GM23338 (cell line): Measurements from ENCODE around the gene KLRK1. TPM values are rescaled to one million over a fixed set of nuclear protein-coding genes. Genes with fewer than 3 reads are reported as not detected.

ENCODE experiments used
- ATAC-seq: fragments of 200-7000 bp; cut with Tn5 transposase; 3 replicates; pipeline ENCODE4 v1.9.1; 2020
- DNase-seq: peaks from one replicate; pipeline ENCODE4 v3.0.0-alpha.2; 2015; ENCODE audit warnings: low spot score
- H2AFZ ChIP-seq: fragments of 200-600 bp; sonication (generic); 2 replicates; pipeline ENCODE4 v1.8.0; 2016; ENCODE audit warnings: antibody characterized with exemption, mild to moderate bottlenecking, moderate library complexity
- H3F3A ChIP-seq: fragments of 200-600 bp; sonication (generic); replicated peaks from 2 replicates; pipeline ENCODE4 v1.8.0; 2017; ENCODE audit warnings: antibody characterized with exemption, mixed run types, low read depth
- H3K27ac ChIP-seq: fragments of 200-600 bp; sonication (generic); 2 replicates; pipeline ENCODE4 v1.6.1; 2016; ENCODE audit warnings: low read depth
- H3K27me3 ChIP-seq: fragments of 200-600 bp; sonication (generic); 2 replicates; pipeline ENCODE4 v1.8.0; 2016; ENCODE audit warnings: mild to moderate bottlenecking, mixed run types, moderate library complexity; ENCODE audit not compliant: insufficient read depth
- H3K36me3 ChIP-seq: fragments of 200-600 bp; sonication (generic); 2 replicates; pipeline ENCODE4 v1.8.0; 2016; ENCODE audit warnings: mild to moderate bottlenecking; ENCODE audit not compliant: insufficient read depth
- H3K4me1 ChIP-seq: fragments of 200-600 bp; sonication (generic); 2 replicates; pipeline ENCODE4 v1.8.0; 2016; ENCODE audit warnings: mild to moderate bottlenecking, moderate library complexity; ENCODE audit not compliant: insufficient read depth
- H3K4me2 ChIP-seq: fragments of 200-600 bp; sonication (generic); 2 replicates; pipeline ENCODE4 v1.7.1; 2017; ENCODE audit warnings: mixed run types
- H3K4me3 ChIP-seq: fragments of 200-600 bp; sonication (generic); 2 replicates; pipeline ENCODE4 v1.6.1; 2016; ENCODE audit warnings: mixed run types
- H3K79me2 ChIP-seq: fragments of 200-600 bp; sonication (generic); replicated peaks from 2 replicates; pipeline ENCODE4 v1.8.0; 2017; ENCODE audit warnings: mild to moderate bottlenecking; ENCODE audit not compliant: insufficient read depth
- H3K9me2 ChIP-seq: fragments of 200-600 bp; sonication (generic); 2 replicates; pipeline ENCODE4 v1.8.0; 2017; ENCODE audit not compliant: insufficient read depth
- H4K20me1 ChIP-seq: fragments of 200-600 bp; sonication (generic); replicated peaks from 2 replicates; pipeline ENCODE4 v1.8.0; 2017; ENCODE audit warnings: mild to moderate bottlenecking; ENCODE audit not compliant: insufficient read depth
- H3K27ac Mint-ChIP-seq: 2 replicates; pipeline ENCODE4 v1.8.0; 2020; ENCODE audit warnings: inconsistent platforms, mild to moderate bottlenecking, moderate library complexity, mixed read lengths
- H3K27me3 Mint-ChIP-seq: 3 replicates; pipeline ENCODE4 v1.8.0; 2022; ENCODE audit warnings: low read depth, mild to moderate bottlenecking, moderate library complexity, mixed read lengths, inconsistent platforms; ENCODE audit not compliant: insufficient read depth, poor library complexity
- H3K36me3 Mint-ChIP-seq: 3 replicates; pipeline ENCODE4 v1.8.0; 2021; ENCODE audit warnings: low read depth, mild to moderate bottlenecking, inconsistent platforms, moderate library complexity, mixed read lengths
- H3K4me1 Mint-ChIP-seq: 3 replicates; pipeline ENCODE4 v1.8.0; 2020; ENCODE audit warnings: mild to moderate bottlenecking, inconsistent platforms, mixed read lengths
- H3K4me3 Mint-ChIP-seq: 3 replicates; pipeline ENCODE4 v1.8.0; 2021; ENCODE audit warnings: moderate library complexity, mild to moderate bottlenecking, inconsistent platforms, mixed read lengths
- H3K9me3 Mint-ChIP-seq: 3 replicates; pipeline ENCODE4 v1.8.0; 2020; ENCODE audit warnings: moderate library complexity, mild to moderate bottlenecking, inconsistent platforms, mixed read lengths
- CREB1 ChIP-seq: fragments of 250-450 bp; sonication (Bioruptor Pico); IDR thresholded peaks from 2 replicates; pipeline ENCODE4 v1.5.0; 2020; ENCODE audit warnings: low read depth, mild to moderate bottlenecking, moderate library complexity
- ETS1 ChIP-seq: IDR thresholded peaks from 2 replicates; pipeline ENCODE4 v1.6.1; 2016; ENCODE audit warnings: antibody characterized with exemption
- EZH2 ChIP-seq: fragments of 200-600 bp; sonication (generic); IDR thresholded peaks from one replicate; pipeline ENCODE4 v1.8.0; 2017; ENCODE audit warnings: antibody characterized with exemption, mild to moderate bottlenecking, low read depth; ENCODE audit not compliant: unreplicated experiment
- EZH2phosphoT487 ChIP-seq: fragments of 200-600 bp; sonication (generic); IDR thresholded peaks from one replicate; pipeline ENCODE4 v1.8.1; 2018; ENCODE audit warnings: antibody characterized with exemption; ENCODE audit not compliant: unreplicated experiment
- JUNB ChIP-seq: IDR thresholded peaks from one replicate; pipeline ENCODE4 v1.6.1; 2016; ENCODE audit warnings: antibody characterized with exemption; ENCODE audit not compliant: unreplicated experiment
- NANOG ChIP-seq: IDR thresholded peaks from 2 replicates; pipeline ENCODE4 v1.6.1; 2016; ENCODE audit warnings: antibody characterized with exemption, borderline replicate concordance
- POLR2AphosphoS5 ChIP-seq: IDR thresholded peaks from 2 replicates; pipeline ENCODE4 v1.6.1; 2016; ENCODE audit warnings: antibody characterized with exemption, low read depth
- REST ChIP-seq: IDR thresholded peaks from one replicate; pipeline ENCODE4 v1.6.1; 2018; ENCODE audit warnings: antibody characterized with exemption; ENCODE audit not compliant: unreplicated experiment
- STAT1 ChIP-seq: IDR thresholded peaks from one replicate; pipeline ENCODE4 v1.6.1; 2016; ENCODE audit warnings: antibody characterized with exemption; ENCODE audit not compliant: unreplicated experiment
- ZNF114 ChIP-seq: fragments of 250-450 bp; sonication (Bioruptor Pico); IDR thresholded peaks from 2 replicates; pipeline ENCODE4 v1.5.0; 2020; ENCODE audit warnings: mild to moderate bottlenecking, moderate library complexity
- ZNF331 ChIP-seq: fragments of 250-450 bp; sonication (Bioruptor Pico); IDR thresholded peaks from 2 replicates; pipeline ENCODE4 v1.5.0; 2020; ENCODE audit warnings: low read depth, mild to moderate bottlenecking, moderate library complexity
- ZNF462 ChIP-seq: fragments of 250-450 bp; sonication (Bioruptor Pico); IDR thresholded peaks from 2 replicates; pipeline ENCODE4 v1.5.0; 2020; ENCODE audit warnings: mild to moderate bottlenecking, moderate library complexity
- polyA plus RNA-seq: library from polyadenylated mRNA; unstranded; fragments of >200 nt; fragmentation: Nextera tagmentation; extraction: Ambion mirVana; gene quantifications from 2 replicates; pipeline ENCODE4 v1.2.1, GENCODE V29; 2016
- total RNA-seq: library from RNA; depleted of rRNA; stranded (reverse); fragments of >200 nt; shearing (Covaris generic); gene quantifications from 2 replicates; pipeline ENCODE4 v1.2.3, GENCODE V29; 2014
- TF ChIP-seq, protein P1 (sequence below), 2 experiments: fragments of 200-600 bp in 1 of 2; sonication (generic) in 1 of 2; conservative IDR thresholded peaks; 2 replicates each; pipeline versions ENCODE4 v1.5.1 to v1.6.1; 2016 to 2017; ENCODE audit warnings: antibody characterized with exemption in 2 of 2, low read depth in 2 of 2, mild to moderate bottlenecking in 2 of 2, moderate library complexity in 1 of 2

The KLRK1 gene
- total and polyA plus RNA-seq, 2 experiments from 2014 or later = not detected

GRCh38 chr12:10388624-10389413 lies 1.0 kb downstream of the KLRK1 start:
- Histone ChIP-seq H3K4me2 (no peak overlapping the region), H2AFZ (no peak overlapping the region), H3K79me2 (no peaks in the 10 kb centered on the region), H3K27me3 (no peaks in the 10 kb centered on the region), H3K36me3 (no peaks in the 10 kb centered on the region), H3K4me1 (no peaks in the 10 kb centered on the region), H3F3A (no peaks in the 10 kb centered on the region), H3K27ac (no peak overlapping the region), H3K9me2 (no peaks in the 10 kb centered on the region), H3K4me3 (no peak overlapping the region), H4K20me1 (no peaks in the 10 kb centered on the region)
- ATAC-seq = no peak
- Mint-ChIP-seq H3K36me3 (peaks cover 3% of the 10 kb centered on the region; the same call in 1 of the 3 replicates), H3K4me3 (no peak overlapping the region), H3K9me3 (peaks cover 6% of the 10 kb centered on the region; the same call in 2 of the 3 replicates), H3K27ac (no peak overlapping the region), H3K27me3 (no peaks in the 10 kb centered on the region), H3K4me1 (no peaks in the 10 kb centered on the region)
- TF ChIP-seq REST (no peak), NANOG (no peak), ZNF462 (CRISPR knock-in tag) (no peak), ZNF331 (CRISPR knock-in tag) (no peak), STAT1 (no peak), CREB1 (CRISPR knock-in tag) (no peak), ETS1 (no peak), EZH2 (no peak), EZH2phosphoT487 (no peak), POLR2AphosphoS5 (no peak), JUNB (no peak), ZNF114 (CRISPR knock-in tag) (no peak)
- TF ChIP-seq, protein P1, sequence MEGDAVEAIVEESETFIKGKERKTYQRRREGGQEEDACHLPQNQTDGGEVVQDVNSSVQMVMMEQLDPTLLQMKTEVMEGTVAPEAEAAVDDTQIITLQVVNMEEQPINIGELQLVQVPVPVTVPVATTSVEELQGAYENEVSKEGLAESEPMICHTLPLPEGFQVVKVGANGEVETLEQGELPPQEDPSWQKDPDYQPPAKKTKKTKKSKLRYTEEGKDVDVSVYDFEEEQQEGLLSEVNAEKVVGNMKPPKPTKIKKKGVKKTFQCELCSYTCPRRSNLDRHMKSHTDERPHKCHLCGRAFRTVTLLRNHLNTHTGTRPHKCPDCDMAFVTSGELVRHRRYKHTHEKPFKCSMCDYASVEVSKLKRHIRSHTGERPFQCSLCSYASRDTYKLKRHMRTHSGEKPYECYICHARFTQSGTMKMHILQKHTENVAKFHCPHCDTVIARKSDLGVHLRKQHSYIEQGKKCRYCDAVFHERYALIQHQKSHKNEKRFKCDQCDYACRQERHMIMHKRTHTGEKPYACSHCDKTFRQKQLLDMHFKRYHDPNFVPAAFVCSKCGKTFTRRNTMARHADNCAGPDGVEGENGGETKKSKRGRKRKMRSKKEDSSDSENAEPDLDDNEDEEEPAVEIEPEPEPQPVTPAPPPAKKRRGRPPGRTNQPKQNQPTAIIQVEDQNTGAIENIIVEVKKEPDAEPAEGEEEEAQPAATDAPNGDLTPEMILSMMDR (conservative IDR thresholded peaks at IDR 0.05; ENCODE audit: low read depth in 2 of 2) = no peak
- no peak for DNase-seq
